Kidney (tissue), 22 donors: ENCODE measurements around the gene ZNF667. TPM values are rescaled to one million over a fixed set of nuclear protein-coding genes. Genes with fewer than 3 reads are reported as not detected.

Experiments
- DNase-seq, 5 donors: peaks; one replicate each; pipeline ENCODE4 v3.0.0-alpha.2; 2013 to 2020
- FAIRE-seq: peaks from 2 replicates; lab custom pipeline; 2012; peaks lifted over from hg19 to GRCh38; lab: Jason Lieb, UNC
- H3K27ac ChIP-seq, 2 donors: one replicate each; pipeline ENCODE4 v1.7.0; 2013; ENCODE audit warnings: low read depth in 2 of 2, low read length in 2 of 2, inconsistent platforms in 1 of 2
- H3K27me3 ChIP-seq: one replicate; pipeline ENCODE4 v1.7.1; 2013; ENCODE audit warnings: low read length, inconsistent platforms; ENCODE audit not compliant: control insufficient read depth, insufficient read depth
- H3K36me3 ChIP-seq, 3 donors: one replicate each; pipeline versions ENCODE4 v1.7.0 to v1.7.1; 2013; ENCODE audit warnings: low read length in 3 of 3, control low read depth in 1 of 3, inconsistent platforms in 1 of 3; ENCODE audit not compliant: insufficient read depth in 3 of 3, control insufficient read depth in 2 of 3
- H3K4me1 ChIP-seq, 3 donors: one replicate each; pipeline versions ENCODE4 v1.7.0 to v1.7.1; 2013; ENCODE audit warnings: low read length in 3 of 3, inconsistent platforms in 1 of 3, low read depth in 1 of 3; ENCODE audit not compliant: control insufficient read depth in 2 of 3, insufficient read depth in 2 of 3
- H3K4me3 ChIP-seq, 3 donors: one replicate each; pipeline versions ENCODE4 v1.7.0 to v1.8.1; 2013; ENCODE audit warnings: low read length in 3 of 3, control low read depth in 1 of 3, inconsistent platforms in 1 of 3
- H3K9ac ChIP-seq, 3 donors: one replicate each; pipeline versions ENCODE4 v1.7.0 to v1.7.1; 2013; ENCODE audit warnings: low read length in 3 of 3, control low read depth in 1 of 3, inconsistent platforms in 1 of 3
- H3K9me3 ChIP-seq, 3 donors: one replicate each; pipeline versions ENCODE4 v1.7.0 to v1.7.1; 2013; ENCODE audit warnings: low read length in 3 of 3, control low read depth in 1 of 3, inconsistent platforms in 1 of 3; ENCODE audit not compliant: control insufficient read depth in 2 of 3, insufficient read depth in 1 of 3
- CTCF ChIP-seq: IDR thresholded peaks from 3 replicates; pipeline ENCODE4 v1.5.1; 2012; ENCODE audit warnings: mild to moderate bottlenecking, moderate library complexity, borderline replicate concordance; ENCODE audit not compliant: insufficient read depth; ENCODE audit errors: extremely low read depth
- intact Hi-C: fragments of 100-400 bp; cut with DNase I; formaldehyde crosslinking; loops from one replicate; pipeline ENCODE4 v1.11.1; 2022
- long read RNA-seq, 10 donors: library from polyadenylated mRNA in 1 of 10; unstranded in 1 of 10; transcript quantifications; one replicate each; pipeline ENCODE4 v2.0.0 and lab custom pipeline, GENCODE V29; 2021 to 2026
- polyA plus RNA-seq: library from polyadenylated mRNA; stranded (reverse); fragments of 350-450 nt; fragmentation: Illumina TruSeq; extraction: RNeasy Lipid Tissue Mini Kit (QIAGEN cat#74804); gene quantifications from one replicate; pipeline ENCODE4 v1.2.3, GENCODE V29; 2014; ENCODE audit warnings: low read depth, low replicate concordance; ENCODE audit not compliant: insufficient read depth
- total RNA-seq: library from RNA; stranded (reverse); fragmentation: NEBNext Ultra II Directional; extraction: Animal tissue kit (Norgen Biotek cat#: 25700); gene quantifications from one replicate; pipeline ENCODE4 v1.2.1, GENCODE V29; 2021
- donor health status: control.
- donor health status: control.
- donor health status: control.
- donor health status: control.
- donor health status: control.
- donor health status: DM: yes; HTN: yes; CAD: no.
- donor health status: Normal renal cell carcinoma (clear cell type).

ZNF667 gene
- total RNA-seq (8.5 TPM), polyA plus RNA-seq (2.9 TPM)
- long read RNA-seq, donor 1, partial matches to known transcripts = 22 of 25 reads
- long read RNA-seq, donor 1, other reads (novel, unspliced or antisense) = 0 of 25 reads
- long read RNA-seq, donor 2, partial matches to known transcripts = 15 of 15 reads
- long read RNA-seq, donor 2, other reads (novel, unspliced or antisense) = 0 of 15 reads
- long read RNA-seq, donor 3, partial matches to known transcripts = 80 of 81 reads
- long read RNA-seq, donor 3, other reads (novel, unspliced or antisense) = 0 of 81 reads
- long read RNA-seq, donor 4, partial matches to known transcripts = 19 of 21 reads
- long read RNA-seq, donor 4, other reads (novel, unspliced or antisense) = 0 of 21 reads
- long read RNA-seq, donor 5 = 0 reads
- long read RNA-seq, donor 6, partial matches to known transcripts = 44 of 50 reads
- long read RNA-seq, donor 6, other reads (novel, unspliced or antisense) = 6 of 50 reads
- long read RNA-seq, donor 7, transcript ZNF667-201 (5 exons, 3,832 nt) = major isoform, 8 of 13 reads
- long read RNA-seq, donor 7, partial matches to known transcripts = 0 of 13 reads
- long read RNA-seq, donor 7, other reads (novel, unspliced or antisense) = 5 of 13 reads
- long read RNA-seq, donor 8, partial matches to known transcripts = 41 of 41 reads
- long read RNA-seq, donor 8, other reads (novel, unspliced or antisense) = 0 of 41 reads
- long read RNA-seq, donor 9, partial matches to known transcripts = 15 of 17 reads
- long read RNA-seq, donor 9, other reads (novel, unspliced or antisense) = 0 of 17 reads
- long read RNA-seq, donor 10, partial matches to known transcripts = 31 of 52 reads
- long read RNA-seq, donor 10, other reads (novel, unspliced or antisense) = 21 of 52 reads

GRCh38 chr19:56476651-56477428 lies at the start of gene ZNF667:
Gene ZNF667, minus strand, starts transcription at chr19:56477345. Its CDS starts 14,975 bp downstream, at chr19:56462370.
- Histone ChIP-seq H3K36me3 (peaks cover 0 to 6% (median 0%) of the 10 kb centered on the region in 3 donors), H3K27ac (peak within 1 kb of the TSS; percentile 55 to 83), H3K4me3 (peak within 1 kb of the TSS; percentile 70 to 94 (median 87)), H3K4me1 (peaks cover 0 to 5% (median 0%) of the 10 kb centered on the region in 3 donors), H3K27me3 (no peaks in the 10 kb centered on the region), H3K9me3 (peaks cover 0 to 2% (median 0%) of the 10 kb centered on the region in 3 donors), H3K9ac (peak within 1 kb of the TSS; percentile 13 to 93 (median 42))
- DNase-seq = peak in 4 of 5 donors; percentile 74 to 88 (median 81)
- intact Hi-C loops = no loop called here
- no peak for FAIRE-seq
- TF ChIP-seq CTCF = no peak

- H3K4me1 ChIP-seq = no peaks in the 10 kb centered on the region
- DNase-seq = no peak
- no peak for FAIRE-seq
- H3K9me3 ChIP-seq = peaks cover 10 to 89% (median 56%) of the 10 kb centered on the region in 3 donors
- intact Hi-C loops = no loop called here
- peak overlapping the region in 2 of 3 donors; percentile 3 to 13 for H3K4me3 ChIP-seq
- H3K36me3 ChIP-seq = peaks cover 4 to 37% (median 7%) of the 10 kb centered on the region in 3 donors
- H3K27me3 ChIP-seq = no peaks in the 10 kb centered on the region
- no peak overlapping the region for H3K27ac ChIP-seq
- H3K9ac ChIP-seq = no peak overlapping the region
- no peak for TF ChIP-seq CTCF
These were observed 48.2 kb upstream of the ZNF667 start for GRCh38 chr19:56525214-56525860.

GRCh38 chr19:56508290-56508778 lies 31.2 kb upstream of the ZNF667 start:
- Histone ChIP-seq H3K27ac (peak overlapping the region; percentile 96 to 97), H3K27me3 (no peaks in the 10 kb centered on the region), H3K9ac (peak overlapping the region; percentile 62 to 100 (median 72)), H3K4me1 (peaks cover 4 to 11% (median 4%) of the 10 kb centered on the region in 3 donors), H3K4me3 (peak overlapping the region; percentile 78 to 100 (median 96)), H3K9me3 (peaks cover 0 to 4% (median 2%) of the 10 kb centered on the region in 3 donors), H3K36me3 (peaks cover 0 to 4% (median 3%) of the 10 kb centered on the region in 3 donors)
- DNase-seq = peak in 1 of 5 donors; percentile 38
- TF ChIP-seq CTCF = no peak
- intact Hi-C loops = no loop called here
- FAIRE-seq = no peak
